ENCODE data around the gene ANK3.

Gene ANK3

GRCh38 chr10:60009710-60010383 lies 379.8 kb downstream of the ANK3 start:
- no peak for DNase-seq

- no peak for DNase-seq
These were observed 380.4 kb downstream of the ANK3 start for GRCh38 chr10:60009276-60009675.

DNA sequence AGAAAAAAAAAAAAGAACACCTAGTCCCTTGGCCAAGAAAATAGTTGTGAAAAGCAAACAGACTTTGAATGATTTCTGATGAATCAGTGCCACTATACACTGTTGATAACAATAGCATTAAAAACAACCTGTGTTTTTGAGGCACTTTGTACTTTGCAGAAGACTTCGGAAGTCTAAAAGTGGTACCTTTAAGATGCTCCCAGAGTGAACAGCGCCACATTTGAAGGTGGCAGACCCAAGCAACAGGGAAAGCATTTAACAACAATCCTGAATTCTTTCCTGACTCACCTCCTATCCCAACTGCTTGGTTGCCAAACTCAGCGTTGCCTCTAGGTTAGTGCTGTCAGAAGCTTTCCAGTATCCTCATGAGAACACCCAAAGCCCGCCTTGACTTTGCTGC lies 380.9 kb downstream of the ANK3 start:
- DNase-seq, result no peak

DNA sequence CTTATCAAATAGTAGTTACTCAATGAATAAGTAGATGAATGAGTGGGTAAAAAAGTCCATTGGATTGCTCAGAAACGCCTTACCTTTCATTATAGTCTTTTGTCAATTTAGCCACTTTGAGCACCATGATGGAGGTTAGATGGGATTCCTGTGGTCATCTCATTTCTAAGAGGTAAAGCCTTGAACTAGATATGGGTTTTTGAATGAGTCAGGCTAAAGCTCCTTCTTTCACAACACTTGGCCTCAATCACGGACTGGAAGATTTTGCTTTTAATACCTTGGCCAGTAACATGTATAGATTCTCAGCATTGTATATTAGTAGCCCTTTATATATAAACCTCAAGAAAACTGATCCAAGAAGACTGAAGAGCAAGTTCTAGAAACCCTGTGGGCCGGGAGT lies 383.6 kb downstream of the ANK3 start:
- DNase-seq, result no peak

GRCh38 chr10:60003651-60004523 lies 385.8 kb downstream of the ANK3 start:
- DNase-seq, result no peak

- no peak for DNase-seq
These were observed 388.9 kb downstream of the ANK3 start for GRCh38 chr10:60000747-60001146.

- no peak for DNase-seq
These were observed 391.7 kb downstream of the ANK3 start for GRCh38 chr10:59997827-59998525.

DNA sequence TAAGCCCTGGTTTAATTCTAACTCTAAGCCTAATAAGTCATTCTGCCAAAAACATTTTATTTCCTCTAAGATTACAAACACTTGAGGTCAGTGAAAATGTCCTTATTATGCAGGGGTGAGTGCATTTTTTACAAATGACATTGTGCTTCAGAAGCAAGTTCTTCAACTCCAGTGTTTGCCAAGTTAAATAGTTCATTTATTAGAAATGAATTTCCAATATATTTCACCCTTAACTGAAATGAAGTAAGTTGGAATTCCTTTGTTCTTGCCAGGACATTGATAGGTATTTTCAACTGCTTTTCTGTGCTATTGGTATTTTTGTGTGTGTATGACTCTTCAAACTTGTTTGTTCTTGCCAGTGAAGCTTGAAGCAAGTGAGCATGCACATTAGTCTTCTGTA lies 393.8 kb downstream of the ANK3 start:
- no peak for DNase-seq

DNA sequence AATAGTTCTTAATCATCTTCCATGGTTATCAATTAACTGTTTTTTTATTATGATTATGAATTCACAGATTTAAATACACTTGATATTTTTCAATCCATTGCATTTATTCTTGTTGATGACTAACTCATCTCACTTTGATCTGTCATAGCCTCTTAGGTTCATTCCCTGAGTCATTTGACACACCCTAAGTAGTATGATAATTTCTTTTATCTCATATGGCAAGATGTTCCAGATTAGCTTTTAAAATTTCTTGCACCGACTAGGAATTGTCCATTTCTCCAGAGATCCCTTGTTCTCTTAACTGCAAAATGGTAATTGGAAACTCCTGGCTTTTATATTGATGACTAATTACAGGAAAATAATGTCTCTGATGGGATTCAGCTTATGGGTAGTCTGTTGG lies 395.7 kb downstream of the ANK3 start:
- no peak for DNase-seq

GRCh38 chr10:59991661-59992060 lies 398.0 kb downstream of the ANK3 start:
- DNase-seq, result peak; percentile 95

- no peak for DNase-seq
These were observed 398.6 kb downstream of the ANK3 start for GRCh38 chr10:59991117-59991516.

DNA sequence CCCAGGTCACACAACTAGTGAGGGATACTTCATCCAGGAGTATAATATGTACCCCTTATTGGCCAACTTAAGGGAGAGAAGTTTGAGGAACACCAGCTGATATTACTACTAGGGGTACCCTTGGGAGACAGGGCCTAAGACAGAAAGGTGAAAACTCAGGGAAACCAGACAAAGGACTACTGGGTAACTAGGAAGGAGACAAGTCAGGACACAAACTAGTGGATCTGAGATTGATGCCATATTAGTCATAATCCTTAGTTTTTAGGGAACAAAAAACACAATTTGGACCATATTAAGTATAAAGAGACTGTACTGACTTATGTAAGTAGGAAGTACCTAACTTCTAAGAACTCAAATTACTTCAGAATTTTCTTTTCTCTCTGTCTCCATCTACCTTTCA lies 404.0 kb downstream of the ANK3 start:
- no peak for DNase-seq

DNA sequence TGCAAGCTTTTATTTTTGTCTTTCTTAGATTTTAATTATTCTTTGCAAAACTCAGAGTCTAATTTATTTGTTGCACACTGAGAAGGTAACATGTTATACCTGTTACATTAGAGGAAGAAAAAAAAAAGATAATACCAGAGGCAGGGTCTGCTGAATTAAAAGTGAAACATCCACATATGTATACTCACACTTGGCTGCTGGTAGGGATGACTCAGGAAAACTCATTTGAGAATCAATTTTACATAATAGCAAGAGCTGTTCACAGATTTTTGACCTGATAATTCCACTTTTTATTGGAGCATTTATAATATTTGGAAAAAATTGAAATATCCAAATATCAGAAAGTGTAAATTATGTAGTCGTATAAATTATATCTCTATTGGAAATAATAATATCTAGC lies 405.3 kb downstream of the ANK3 start:
- DNase-seq, result peak; percentile 36

- no peak for DNase-seq
These were observed 409.3 kb downstream of the ANK3 start for GRCh38 chr10:59980356-59980755.

GRCh38 chr10:59977486-59977885 lies 412.2 kb downstream of the ANK3 start:
- peak; percentile 21 for DNase-seq

DNA sequence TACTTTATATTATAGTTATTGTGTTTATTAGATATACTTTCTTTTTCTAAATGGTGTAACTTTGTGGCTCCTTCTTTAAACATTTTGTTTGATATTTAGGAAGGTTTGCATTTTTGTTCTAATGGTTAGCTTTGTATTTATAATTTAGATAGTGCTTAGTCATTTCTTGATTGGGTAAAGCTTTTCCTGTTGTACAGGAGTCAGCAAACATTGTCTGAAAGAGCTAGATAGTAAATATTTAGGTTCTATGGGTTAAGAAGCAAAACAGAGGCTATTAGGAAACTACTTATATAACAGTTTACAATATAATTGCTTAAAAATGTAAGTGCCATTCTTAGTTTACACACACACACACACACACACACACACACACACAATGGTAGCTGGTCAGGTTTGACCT lies 412.8 kb downstream of the ANK3 start:
- DNase-seq, result no peak

Measured in OCI-M1 (cell line).